H1 (cell line): ENCODE results near the gene ACTA2. TPM values are rescaled to one million over a fixed set of nuclear protein-coding genes. Genes with fewer than 3 reads are reported as not detected.

Experiments
- BCL11A ChIP-seq, 2 experiments: IDR thresholded peaks; one replicate each; pipeline ENCODE4 v1.6.1; 2011; ENCODE audit warnings: low read depth in 2 of 2, low read length in 2 of 2, mild to moderate bottlenecking in 2 of 2
- EGR1 ChIP-seq: IDR thresholded peaks from 2 replicates; pipeline ENCODE4 v1.6.1; 2011; ENCODE audit warnings: low read depth, low read length, borderline replicate concordance
- GTF2F1 ChIP-seq: IDR thresholded peaks from 2 replicates; pipeline ENCODE4 v1.6.1; 2012; ENCODE audit warnings: low read depth, low read length, improper control_type of control experiment, borderline replicate concordance
- PHF8 ChIP-seq: fragments of 200-600 bp; sonication (generic); conservative IDR thresholded peaks from 2 replicates; pipeline ENCODE4 v1.7.1; 2012; ENCODE audit warnings: low read depth, mild to moderate bottlenecking, inconsistent platforms, low read length, moderate library complexity
- RAD21 ChIP-seq, 2 experiments: IDR thresholded peaks in 1 of 2; conservative IDR thresholded peaks in 1 of 2; 2 replicates each; pipeline ENCODE4 v1.6.1; 2011; ENCODE audit warnings: low read depth in 2 of 2, low read length in 2 of 2, improper control_type of control experiment in 1 of 2, inconsistent platforms in 1 of 2, mild to moderate bottlenecking in 1 of 2, moderate library complexity in 1 of 2
- RBBP5 ChIP-seq: IDR thresholded peaks from 2 replicates; pipeline ENCODE4 v1.7.1; 2012; ENCODE audit warnings: low read depth, mild to moderate bottlenecking, inconsistent platforms, low read length, moderate library complexity, borderline replicate concordance
- SRF ChIP-seq: IDR thresholded peaks from 2 replicates; pipeline ENCODE4 v1.6.1; 2011; ENCODE audit warnings: mild to moderate bottlenecking, low read depth, low read length, moderate library complexity
- YY1 ChIP-seq: IDR thresholded peaks from 2 replicates; pipeline ENCODE4 v1.6.1; 2011; ENCODE audit warnings: low read depth, mild to moderate bottlenecking, low read length
- polyA plus RNA-seq, 7 experiments: library from polyadenylated mRNA; depleted of rRNA in 3 of 7; stranded (reverse) in 5 of 7; unstranded in 2 of 7; fragments of >200 nt in 5 of 7; fragments of 200-250 nt in 2 of 7; gene quantifications; 1 replicate in 5 of 7; 2 replicates in 1 of 7; 4 replicates in 1 of 7; pipeline versions ENCODE4 v1.2.1 to v1.2.3, GENCODE V29; 2011 to 2013; ENCODE audit warnings: missing spikeins in 2 of 7, mixed read lengths in 2 of 7
- total RNA-seq: library from RNA; stranded (reverse); fragmentation: NEBNext Ultra II Directional; extraction: Animal tissue kit (Norgen Biotek cat#: 25700); gene quantifications from 2 replicates; pipeline ENCODE4 v1.2.1, GENCODE V29; 2021
- TF ChIP-seq, protein P1 (sequence below): fragments of 300-600 bp; sonication (generic); IDR thresholded peaks from 2 replicates; pipeline ENCODE4 v1.7.1; 2012; ENCODE audit warnings: low read length, moderate library complexity, mild to moderate bottlenecking, inconsistent platforms; ENCODE audit not compliant: insufficient replicate concordance

ACTA2 gene
- total and polyA plus RNA-seq, 2 of the 8 experiments (the other 6 are each of a cell fraction or from before 2014, with no cell fraction given), result 3.5 to 8.9 TPM

DNA sequence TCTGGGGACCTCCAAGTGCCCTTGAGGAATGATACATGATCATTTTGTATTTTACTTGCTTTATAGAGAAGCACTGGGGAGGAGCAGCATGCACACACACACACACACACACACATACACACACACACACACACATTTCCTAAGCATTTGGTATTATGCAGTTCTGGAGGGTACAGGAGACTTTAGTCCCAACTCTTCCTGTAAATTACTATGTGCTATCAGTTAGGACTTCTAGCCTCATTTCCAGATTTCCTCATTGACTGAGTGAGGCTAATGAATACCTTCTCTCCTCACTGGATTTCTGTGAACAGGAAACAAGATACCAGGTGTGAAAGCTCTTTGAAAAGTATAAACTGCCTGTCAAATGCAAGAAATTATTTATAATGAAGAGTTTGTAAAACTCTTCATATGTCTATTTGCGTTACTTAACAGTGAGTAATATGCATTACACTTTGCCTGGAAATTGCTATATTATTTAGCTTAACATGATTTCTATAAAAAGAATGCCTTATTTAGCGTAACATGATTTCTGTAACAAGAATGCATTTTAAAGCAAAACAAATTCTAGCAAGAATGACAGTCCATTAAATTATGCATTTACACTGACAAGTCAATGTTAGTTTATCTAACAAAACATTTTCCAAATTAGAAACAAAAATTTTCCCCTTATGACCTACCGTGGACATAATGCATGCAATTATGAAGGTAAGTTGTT, 34.2 kb downstream of the ACTA2 start (continued):
- TF ChIP-seq, protein P1, sequence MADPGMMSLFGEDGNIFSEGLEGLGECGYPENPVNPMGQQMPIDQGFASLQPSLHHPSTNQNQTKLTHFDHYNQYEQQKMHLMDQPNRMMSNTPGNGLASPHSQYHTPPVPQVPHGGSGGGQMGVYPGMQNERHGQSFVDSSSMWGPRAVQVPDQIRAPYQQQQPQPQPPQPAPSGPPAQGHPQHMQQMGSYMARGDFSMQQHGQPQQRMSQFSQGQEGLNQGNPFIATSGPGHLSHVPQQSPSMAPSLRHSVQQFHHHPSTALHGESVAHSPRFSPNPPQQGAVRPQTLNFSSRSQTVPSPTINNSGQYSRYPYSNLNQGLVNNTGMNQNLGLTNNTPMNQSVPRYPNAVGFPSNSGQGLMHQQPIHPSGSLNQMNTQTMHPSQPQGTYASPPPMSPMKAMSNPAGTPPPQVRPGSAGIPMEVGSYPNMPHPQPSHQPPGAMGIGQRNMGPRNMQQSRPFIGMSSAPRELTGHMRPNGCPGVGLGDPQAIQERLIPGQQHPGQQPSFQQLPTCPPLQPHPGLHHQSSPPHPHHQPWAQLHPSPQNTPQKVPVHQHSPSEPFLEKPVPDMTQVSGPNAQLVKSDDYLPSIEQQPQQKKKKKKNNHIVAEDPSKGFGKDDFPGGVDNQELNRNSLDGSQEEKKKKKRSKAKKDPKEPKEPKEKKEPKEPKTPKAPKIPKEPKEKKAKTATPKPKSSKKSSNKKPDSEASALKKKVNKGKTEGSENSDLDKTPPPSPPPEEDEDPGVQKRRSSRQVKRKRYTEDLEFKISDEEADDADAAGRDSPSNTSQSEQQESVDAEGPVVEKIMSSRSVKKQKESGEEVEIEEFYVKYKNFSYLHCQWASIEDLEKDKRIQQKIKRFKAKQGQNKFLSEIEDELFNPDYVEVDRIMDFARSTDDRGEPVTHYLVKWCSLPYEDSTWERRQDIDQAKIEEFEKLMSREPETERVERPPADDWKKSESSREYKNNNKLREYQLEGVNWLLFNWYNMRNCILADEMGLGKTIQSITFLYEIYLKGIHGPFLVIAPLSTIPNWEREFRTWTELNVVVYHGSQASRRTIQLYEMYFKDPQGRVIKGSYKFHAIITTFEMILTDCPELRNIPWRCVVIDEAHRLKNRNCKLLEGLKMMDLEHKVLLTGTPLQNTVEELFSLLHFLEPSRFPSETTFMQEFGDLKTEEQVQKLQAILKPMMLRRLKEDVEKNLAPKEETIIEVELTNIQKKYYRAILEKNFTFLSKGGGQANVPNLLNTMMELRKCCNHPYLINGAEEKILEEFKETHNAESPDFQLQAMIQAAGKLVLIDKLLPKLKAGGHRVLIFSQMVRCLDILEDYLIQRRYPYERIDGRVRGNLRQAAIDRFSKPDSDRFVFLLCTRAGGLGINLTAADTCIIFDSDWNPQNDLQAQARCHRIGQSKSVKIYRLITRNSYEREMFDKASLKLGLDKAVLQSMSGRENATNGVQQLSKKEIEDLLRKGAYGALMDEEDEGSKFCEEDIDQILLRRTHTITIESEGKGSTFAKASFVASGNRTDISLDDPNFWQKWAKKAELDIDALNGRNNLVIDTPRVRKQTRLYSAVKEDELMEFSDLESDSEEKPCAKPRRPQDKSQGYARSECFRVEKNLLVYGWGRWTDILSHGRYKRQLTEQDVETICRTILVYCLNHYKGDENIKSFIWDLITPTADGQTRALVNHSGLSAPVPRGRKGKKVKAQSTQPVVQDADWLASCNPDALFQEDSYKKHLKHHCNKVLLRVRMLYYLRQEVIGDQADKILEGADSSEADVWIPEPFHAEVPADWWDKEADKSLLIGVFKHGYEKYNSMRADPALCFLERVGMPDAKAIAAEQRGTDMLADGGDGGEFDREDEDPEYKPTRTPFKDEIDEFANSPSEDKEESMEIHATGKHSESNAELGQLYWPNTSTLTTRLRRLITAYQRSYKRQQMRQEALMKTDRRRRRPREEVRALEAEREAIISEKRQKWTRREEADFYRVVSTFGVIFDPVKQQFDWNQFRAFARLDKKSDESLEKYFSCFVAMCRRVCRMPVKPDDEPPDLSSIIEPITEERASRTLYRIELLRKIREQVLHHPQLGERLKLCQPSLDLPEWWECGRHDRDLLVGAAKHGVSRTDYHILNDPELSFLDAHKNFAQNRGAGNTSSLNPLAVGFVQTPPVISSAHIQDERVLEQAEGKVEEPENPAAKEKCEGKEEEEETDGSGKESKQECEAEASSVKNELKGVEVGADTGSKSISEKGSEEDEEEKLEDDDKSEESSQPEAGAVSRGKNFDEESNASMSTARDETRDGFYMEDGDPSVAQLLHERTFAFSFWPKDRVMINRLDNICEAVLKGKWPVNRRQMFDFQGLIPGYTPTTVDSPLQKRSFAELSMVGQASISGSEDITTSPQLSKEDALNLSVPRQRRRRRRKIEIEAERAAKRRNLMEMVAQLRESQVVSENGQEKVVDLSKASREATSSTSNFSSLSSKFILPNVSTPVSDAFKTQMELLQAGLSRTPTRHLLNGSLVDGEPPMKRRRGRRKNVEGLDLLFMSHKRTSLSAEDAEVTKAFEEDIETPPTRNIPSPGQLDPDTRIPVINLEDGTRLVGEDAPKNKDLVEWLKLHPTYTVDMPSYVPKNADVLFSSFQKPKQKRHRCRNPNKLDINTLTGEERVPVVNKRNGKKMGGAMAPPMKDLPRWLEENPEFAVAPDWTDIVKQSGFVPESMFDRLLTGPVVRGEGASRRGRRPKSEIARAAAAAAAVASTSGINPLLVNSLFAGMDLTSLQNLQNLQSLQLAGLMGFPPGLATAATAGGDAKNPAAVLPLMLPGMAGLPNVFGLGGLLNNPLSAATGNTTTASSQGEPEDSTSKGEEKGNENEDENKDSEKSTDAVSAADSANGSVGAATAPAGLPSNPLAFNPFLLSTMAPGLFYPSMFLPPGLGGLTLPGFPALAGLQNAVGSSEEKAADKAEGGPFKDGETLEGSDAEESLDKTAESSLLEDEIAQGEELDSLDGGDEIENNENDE, result no peak
- TF ChIP-seq EGR1 (no peak), SRF (no peak), RAD21 (IDR thresholded peaks at IDR 0.05 in 1 of 2, conservative IDR thresholded peaks at IDR 0.05 in 1 of 2; ENCODE audit: low read depth in 2 of 2, low read length in 2 of 2) (no peak), YY1 (no peak), RBBP5 (no peak), PHF8 (no peak), BCL11A (IDR thresholded peaks at IDR 0.05; ENCODE audit: low read depth in 2 of 2, low read length in 2 of 2) (no peak), GTF2F1 (no peak)
